GM18498 (cell line): Measurements from ENCODE around the gene PLEKHA7.
A peak's percentile ranks its signal among the peaks of the same experiment; 100 is the strongest.
"Not testable (repeated sequence)": the region's sequence is repeated elsewhere in the genome, so short reads cannot be mapped to it uniquely, and the experiment has no call there.

ENCODE experiments used
- ATAC-seq: cut with Tn5 transposase; IDR thresholded peaks from one replicate; pipeline ENCODE4 v1.9.1; 2021; ENCODE audit warnings: mild to moderate bottlenecking, moderate library complexity; ENCODE audit not compliant: unreplicated experiment

PLEKHA7 gene

GRCh38 chr11:17014321-17014832 is at the start of gene PLEKHA7:
Gene PLEKHA7 (minus strand): TSS chr11:17014414. CDS start chr11:17014401, 13 bp downstream.
- ATAC-seq: no peak

- ATAC-seq: peak; percentile 76
Measured at GRCh38 chr11:17063171-17064002, 49.2 kb upstream of the PLEKHA7 start.

- ATAC-seq: not testable (repeated sequence)
Measured at GRCh38 chr11:17051146-17051545, 36.9 kb upstream of the PLEKHA7 start.

GRCh38 chr11:17048491-17048890 is 34.3 kb upstream of the PLEKHA7 start:
- not testable (repeated sequence) for ATAC-seq

- no peak for ATAC-seq
Measured at GRCh38 chr11:17046690-17047089, 32.5 kb upstream of the PLEKHA7 start.

GRCh38 chr11:17036666-17037658 is 22.7 kb upstream of the PLEKHA7 start:
- no peak for ATAC-seq

GRCh38 chr11:17034027-17034426 is 19.8 kb upstream of the PLEKHA7 start:
- not testable (repeated sequence) for ATAC-seq

- ATAC-seq: no peak
Measured at GRCh38 chr11:17026487-17027082, 12.4 kb upstream of the PLEKHA7 start.

- ATAC-seq: no peak
Measured at GRCh38 chr11:17024924-17025323, 10.7 kb upstream of the PLEKHA7 start.

GRCh38 chr11:17021511-17021910 is 7.3 kb upstream of the PLEKHA7 start:
- no peak for ATAC-seq

- ATAC-seq: no peak
Measured at GRCh38 chr11:17020831-17021230, 6.6 kb upstream of the PLEKHA7 start.

GRCh38 chr11:17019232-17019631 is 5.0 kb upstream of the PLEKHA7 start:
- no peak for ATAC-seq

- no peak for ATAC-seq
Measured at GRCh38 chr11:17015627-17016126, 1.5 kb upstream of the PLEKHA7 start.

- ATAC-seq: no peak
Measured at GRCh38 chr11:17014833-17015626, 816 bp upstream of the PLEKHA7 start.

- no peak for ATAC-seq
Measured at GRCh38 chr11:17013548-17014320, 480 bp downstream of the PLEKHA7 start.

GRCh38 chr11:17012712-17013547 is 1.3 kb downstream of the PLEKHA7 start:
- ATAC-seq: no peak

- ATAC-seq: no peak
Measured at GRCh38 chr11:17012179-17012578, 2.0 kb downstream of the PLEKHA7 start.

- ATAC-seq: no peak
Measured at GRCh38 chr11:17010851-17011420, 3.3 kb downstream of the PLEKHA7 start.
